Endothelial cell of umbilical vein (primary cell): ENCODE results near the gene AKNA. TPM values are rescaled to one million over a fixed set of nuclear protein-coding genes. Genes with fewer than 3 reads are reported as not detected.

Source experiments
- BruUV-seq: library from RNA; stranded (reverse); fragments of 400-500 nt; replicated peaks from 2 replicates; lab custom pipeline; 2021; lab: Mats Ljungman, UMichigan
- CTCF ChIA-PET: fragments of 300-600, 350-600 bp; sonication (Branson Sonifier 250); formaldehyde crosslinking; loops from one replicate; lab custom pipeline; 2021; ENCODE audit warnings: antibody characterized with exemption, inconsistent platforms; lab: Charles Lee
- POLR2A ChIA-PET: fragments of 300-600, 350-600 bp; sonication (Branson Sonifier 250); formaldehyde crosslinking; loops from one replicate; lab custom pipeline; 2021; ENCODE audit warnings: antibody characterized with exemption, inconsistent platforms; lab: Charles Lee
- DNase-seq: peaks from one replicate; pipeline ENCODE4 v3.0.0-alpha.2; 2011; ENCODE audit warnings: low read depth, low spot score
- FAIRE-seq: peaks from 2 replicates; lab custom pipeline; 2011; peaks lifted over from hg19 to GRCh38; lab: Jason Lieb, UNC
- H2AFZ ChIP-seq: 2 replicates; pipeline ENCODE4 v1.6.0; 2012; ENCODE audit warnings: low read depth, low read length, control low read depth, inconsistent platforms
- H3K27ac ChIP-seq: 2 replicates; pipeline ENCODE4 v1.5.1; 2011; ENCODE audit warnings: low read depth, mild to moderate bottlenecking, control low read depth, low read length, moderate library complexity; ENCODE audit not compliant: insufficient read depth
- H3K27me3 ChIP-seq, 2 experiments: 2 replicates each; pipeline versions ENCODE4 v1.6.0 to v1.6.1; 2011; ENCODE audit warnings: low read length in 2 of 2, mixed read lengths in 1 of 2; ENCODE audit not compliant: control insufficient read depth in 2 of 2, insufficient read depth in 2 of 2
- H3K36me3 ChIP-seq, 2 experiments: 2 replicates in 1 of 2; 3 replicates in 1 of 2; pipeline ENCODE4 v1.5.1; 2011; ENCODE audit warnings: low read length in 2 of 2, mild to moderate bottlenecking in 1 of 2, moderate library complexity in 1 of 2; ENCODE audit not compliant: control insufficient read depth in 2 of 2, insufficient read depth in 2 of 2; ENCODE audit errors: extremely low read depth in 1 of 2
- H3K4me1 ChIP-seq: 3 replicates; pipeline ENCODE4 v1.5.1; 2011; ENCODE audit warnings: mild to moderate bottlenecking, low read length; ENCODE audit not compliant: control insufficient read depth, insufficient read depth; ENCODE audit errors: extremely low read depth
- H3K4me2 ChIP-seq: 2 replicates; pipeline ENCODE4 v1.6.1; 2011; ENCODE audit warnings: low read length, control low read depth, mixed read lengths; ENCODE audit not compliant: insufficient read depth
- H3K4me3 ChIP-seq, 3 experiments: fragments of 200-600 bp in 1 of 3; sonication (generic), shearing (Covaris generic) in 1 of 3; replicated peaks in 1 of 3; 2 replicates each; pipeline ENCODE4 v1.5.1; 2011 to 2016; ENCODE audit warnings: control low read depth in 3 of 3, low read length in 3 of 3, mild to moderate bottlenecking in 2 of 3, inconsistent platforms in 1 of 3, low read depth in 1 of 3, moderate library complexity in 1 of 3; ENCODE audit not compliant: insufficient read depth in 1 of 3
- H3K79me2 ChIP-seq: 2 replicates; pipeline ENCODE4 v1.6.0; 2012; ENCODE audit warnings: low read length, inconsistent platforms; ENCODE audit not compliant: control insufficient read depth, insufficient read depth
- H3K9ac ChIP-seq: replicated peaks from 2 replicates; pipeline ENCODE3; 2011; ENCODE audit warnings: low read length, control low read depth; ENCODE audit not compliant: insufficient read depth; ENCODE audit errors: extremely low read depth
- H3K9me1 ChIP-seq: replicated peaks from 3 replicates; pipeline ENCODE4 v1.6.0; 2011; ENCODE audit warnings: mild to moderate bottlenecking, low read length; ENCODE audit not compliant: control insufficient read depth, insufficient read depth; ENCODE audit errors: extremely low read depth
- H3K9me3 ChIP-seq: replicated peaks from 2 replicates; pipeline ENCODE4 v1.5.1; 2012; ENCODE audit warnings: low read length, inconsistent platforms; ENCODE audit not compliant: control insufficient read depth, insufficient read depth
- H4K20me1 ChIP-seq: replicated peaks from 2 replicates; pipeline ENCODE3; 2011; ENCODE audit warnings: mild to moderate bottlenecking, low read length; ENCODE audit not compliant: control insufficient read depth, insufficient read depth; ENCODE audit errors: extremely low read depth
- CTCF ChIP-seq, 2 donors: IDR thresholded peaks; 1 replicate in 1 of 2; 2 replicates in 1 of 2; pipeline ENCODE4 v1.5.1; 2011; ENCODE audit warnings: low read length in 2 of 2, mild to moderate bottlenecking in 2 of 2, moderate library complexity in 2 of 2, control low read depth in 1 of 2, inconsistent platforms in 1 of 2, low read depth in 1 of 2; ENCODE audit not compliant: insufficient read depth in 1 of 2; ENCODE audit errors: extremely low read depth in 1 of 2
- EZH2 ChIP-seq: IDR thresholded peaks from 2 replicates; pipeline ENCODE4 v1.6.1; 2012; ENCODE audit warnings: borderline replicate concordance, low read depth, mild to moderate bottlenecking, moderate library complexity, low read length, inconsistent platforms; ENCODE audit not compliant: severe bottlenecking
- FOS ChIP-seq: IDR thresholded peaks from 2 replicates; pipeline ENCODE4 v1.6.1; 2011; ENCODE audit warnings: mild to moderate bottlenecking, low read length, moderate library complexity, borderline replicate concordance; ENCODE audit not compliant: insufficient read depth
- GATA2 ChIP-seq: IDR thresholded peaks from 2 replicates; pipeline ENCODE4 v1.7.0; 2011; ENCODE audit warnings: low read depth, mild to moderate bottlenecking, moderate library complexity, mixed read lengths, low read length; ENCODE audit not compliant: insufficient read length, insufficient read depth
- JUN ChIP-seq: IDR thresholded peaks from 2 replicates; pipeline ENCODE4 v1.6.1; 2011; ENCODE audit warnings: borderline replicate concordance, low read depth; ENCODE audit not compliant: insufficient read length, insufficient read depth
- MAX ChIP-seq: IDR thresholded peaks from 2 replicates; pipeline ENCODE4 v1.6.1; 2011; ENCODE audit not compliant: insufficient read depth, insufficient read length
- POLR2A ChIP-seq: IDR thresholded peaks from 2 replicates; pipeline ENCODE4 v1.6.1; 2012; ENCODE audit warnings: low read depth, mild to moderate bottlenecking, control low read depth, low read length
- POLR2AphosphoS5 ChIP-seq: IDR thresholded peaks from 2 replicates; pipeline ENCODE4 v1.6.1; 2012; ENCODE audit warnings: low read depth, mild to moderate bottlenecking, control low read depth, low read length, moderate library complexity; ENCODE audit not compliant: insufficient read depth
- dilution Hi-C: fragments of 300-500 bp; cut with MboI; formaldehyde crosslinking; loops from one replicate; pipeline ENCODE4 v1.15.0; 2019; ENCODE audit warnings: low sequenced_read_pairs; ENCODE audit not compliant: extremely low pct_ligation_motif_present
- intact Hi-C: fragments of 100-400 bp; cut with micrococcal nuclease; formaldehyde crosslinking; loops from one replicate; pipeline ENCODE4 v1.10.0; 2022
- polyA plus RNA-seq, 4 experiments: library from polyadenylated mRNA; depleted of rRNA in 3 of 4; stranded (reverse) in 3 of 4; unstranded in 1 of 4; fragments of >200 nt; gene quantifications; 2 replicates each; pipeline versions ENCODE4 v1.2.1 to v1.2.3, GENCODE V29; 2011 to 2012; ENCODE audit warnings: missing spikeins in 1 of 4
- total RNA-seq: library from RNA; stranded (reverse); gene quantifications from 2 replicates; pipeline ENCODE4 v1.2.3, GENCODE V29; 2021

Gene AKNA
- total and polyA plus RNA-seq, 2 donors (not counting 3 experiments of a cell fraction or from before 2014, with no cell fraction given), result 11.3 to 22.4 TPM

GRCh38 chr9:114432323-114433067 lies 44.7 kb upstream of the AKNA start:
- intact Hi-C loops, result loop anchor here (5.0 kb wide), 1 partner anchor 75 kb away; the partner anchor contains the start of gene WHRN
- no peak overlapping the region for H3K9ac ChIP-seq
- CTCF ChIA-PET, result interaction anchor here (1.0 to 10.9 kb wide), 4 partner anchors 27 to 220 kb away, joined by 3 to 159 read pairs (median 5); no protein-coding TSS in a partner anchor
- TF ChIP-seq POLR2A (no peak), GATA2 (no peak), JUN (no peak), EZH2 (no peak), MAX (no peak), CTCF (IDR thresholded peaks at IDR 0.05; ENCODE audit: extremely low read depth in 1 of 2, insufficient read depth in 1 of 2, low read depth in 1 of 2, low read length in 2 of 2) (no peak), FOS (no peak), POLR2AphosphoS5 (no peak)
- H3K4me3 ChIP-seq, result no peak overlapping the region
- BruUV-seq, result no TSS peak
- no peaks in the 10 kb centered on the region for H3K4me1 ChIP-seq
- no peak overlapping the region for H3K4me2 ChIP-seq
- dilution Hi-C loops, result no loop called here
- H3K36me3 ChIP-seq, result no peaks in the 10 kb centered on the region
- POLR2A ChIA-PET, result no interaction called here
- FAIRE-seq, result no peak
- DNase-seq, result no peak
- no peak overlapping the region for H3K27ac ChIP-seq
- H3K79me2 ChIP-seq, result no peaks in the 10 kb centered on the region
- no peaks in the 10 kb centered on the region for H3K9me1 ChIP-seq
- H2AFZ ChIP-seq, result no peak overlapping the region
- H3K9me3 ChIP-seq, result no peaks in the 10 kb centered on the region
- no peaks in the 10 kb centered on the region for H4K20me1 ChIP-seq
- peaks cover 3 to 4% of the 10 kb centered on the region in 2 experiments for H3K27me3 ChIP-seq
